Measurements from ENCODE around the gene TXNDC12.
A peak's percentile ranks its signal among the peaks of the same experiment; 100 is the strongest.

TXNDC12 gene

DNA sequence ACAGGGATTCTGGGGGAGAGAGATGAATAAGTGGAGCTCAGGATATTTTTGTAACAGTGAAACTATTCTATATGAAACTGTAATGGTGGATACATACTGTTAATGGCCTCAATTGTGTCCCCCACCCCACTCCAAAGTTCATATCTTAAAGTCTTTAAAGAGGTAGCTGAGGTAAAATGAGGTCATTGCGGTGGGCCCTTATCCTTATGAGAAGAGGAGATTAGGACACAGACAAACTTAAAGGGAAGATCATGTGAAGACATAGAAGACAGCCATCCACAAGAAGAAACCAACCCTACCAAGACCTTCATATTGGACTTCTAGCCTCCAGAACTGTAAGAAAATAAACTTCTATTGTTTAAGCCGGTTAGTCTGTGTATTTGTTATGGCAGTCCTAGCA is 9.8 kb downstream of the TXNDC12 start:
- DNase-seq (ENCODE audit: low read depth): no peak
- H3K4me3 ChIP-seq (ENCODE audit: low read length): no peak overlapping the region
- TF ChIP-seq, protein P1, sequence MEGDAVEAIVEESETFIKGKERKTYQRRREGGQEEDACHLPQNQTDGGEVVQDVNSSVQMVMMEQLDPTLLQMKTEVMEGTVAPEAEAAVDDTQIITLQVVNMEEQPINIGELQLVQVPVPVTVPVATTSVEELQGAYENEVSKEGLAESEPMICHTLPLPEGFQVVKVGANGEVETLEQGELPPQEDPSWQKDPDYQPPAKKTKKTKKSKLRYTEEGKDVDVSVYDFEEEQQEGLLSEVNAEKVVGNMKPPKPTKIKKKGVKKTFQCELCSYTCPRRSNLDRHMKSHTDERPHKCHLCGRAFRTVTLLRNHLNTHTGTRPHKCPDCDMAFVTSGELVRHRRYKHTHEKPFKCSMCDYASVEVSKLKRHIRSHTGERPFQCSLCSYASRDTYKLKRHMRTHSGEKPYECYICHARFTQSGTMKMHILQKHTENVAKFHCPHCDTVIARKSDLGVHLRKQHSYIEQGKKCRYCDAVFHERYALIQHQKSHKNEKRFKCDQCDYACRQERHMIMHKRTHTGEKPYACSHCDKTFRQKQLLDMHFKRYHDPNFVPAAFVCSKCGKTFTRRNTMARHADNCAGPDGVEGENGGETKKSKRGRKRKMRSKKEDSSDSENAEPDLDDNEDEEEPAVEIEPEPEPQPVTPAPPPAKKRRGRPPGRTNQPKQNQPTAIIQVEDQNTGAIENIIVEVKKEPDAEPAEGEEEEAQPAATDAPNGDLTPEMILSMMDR (conservative IDR thresholded peaks at IDR 0.05; ENCODE audit: low read length): no peak

DNA sequence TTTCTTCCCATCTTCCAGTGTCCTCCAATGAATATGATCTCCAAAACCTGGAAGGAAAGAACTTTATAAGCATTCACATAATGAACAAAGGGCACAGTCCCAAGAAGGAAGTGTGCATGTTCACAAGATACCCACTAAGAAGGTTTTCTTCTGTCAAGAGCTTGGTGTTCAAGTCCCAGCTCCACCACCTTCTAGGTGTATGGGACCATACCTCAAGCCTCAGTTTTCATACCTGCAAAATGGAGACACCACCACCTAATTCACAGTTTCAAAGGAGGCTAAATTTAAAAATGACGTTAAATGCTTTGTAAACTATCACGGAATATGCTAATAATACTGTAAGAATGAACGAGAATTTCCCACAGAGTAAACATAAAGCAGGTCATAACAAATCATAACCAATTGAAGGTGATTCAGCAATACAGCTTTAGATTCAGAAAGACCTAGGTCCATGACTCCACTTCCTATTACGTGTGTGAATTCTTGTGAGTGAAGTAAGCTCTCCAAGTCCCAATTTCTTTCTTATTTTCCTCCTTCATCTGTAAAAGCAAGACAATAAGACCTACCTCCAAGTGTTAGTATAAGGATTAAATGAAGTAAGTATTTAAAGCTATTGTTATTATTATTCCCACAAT is 13.3 kb downstream of the TXNDC12 start:
- TF ChIP-seq, protein P1 (conservative IDR thresholded peaks at IDR 0.05; ENCODE audit: low read length): no peak
- DNase-seq (ENCODE audit: low read depth): no peak
- H3K4me3 ChIP-seq (ENCODE audit: low read length): no peak overlapping the region

DNA sequence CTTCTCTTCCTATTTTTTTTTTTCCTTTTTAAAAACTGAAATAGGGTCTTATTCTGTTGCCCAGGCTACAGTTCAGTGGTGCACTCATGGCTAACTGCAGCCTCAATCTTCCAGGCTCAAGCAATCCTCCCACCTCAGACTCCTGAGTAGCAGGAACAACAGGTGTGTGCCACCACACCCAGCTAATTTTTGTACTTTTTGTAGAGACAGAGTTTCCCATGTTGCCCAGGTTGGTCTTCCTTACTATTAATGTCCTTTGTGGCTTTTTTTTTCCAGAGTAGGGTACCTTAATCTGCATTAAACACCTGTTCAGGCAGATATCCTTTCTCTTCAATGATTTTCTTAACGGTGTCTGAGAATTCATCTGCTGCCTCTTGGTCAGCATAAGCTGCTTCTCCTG is 17.1 kb downstream of the TXNDC12 start:
- no peak overlapping the region for H3K4me3 ChIP-seq (ENCODE audit: low read length)
- DNase-seq (ENCODE audit: low read depth): no peak
- TF ChIP-seq, protein P1 (conservative IDR thresholded peaks at IDR 0.05; ENCODE audit: low read length): no peak

DNA sequence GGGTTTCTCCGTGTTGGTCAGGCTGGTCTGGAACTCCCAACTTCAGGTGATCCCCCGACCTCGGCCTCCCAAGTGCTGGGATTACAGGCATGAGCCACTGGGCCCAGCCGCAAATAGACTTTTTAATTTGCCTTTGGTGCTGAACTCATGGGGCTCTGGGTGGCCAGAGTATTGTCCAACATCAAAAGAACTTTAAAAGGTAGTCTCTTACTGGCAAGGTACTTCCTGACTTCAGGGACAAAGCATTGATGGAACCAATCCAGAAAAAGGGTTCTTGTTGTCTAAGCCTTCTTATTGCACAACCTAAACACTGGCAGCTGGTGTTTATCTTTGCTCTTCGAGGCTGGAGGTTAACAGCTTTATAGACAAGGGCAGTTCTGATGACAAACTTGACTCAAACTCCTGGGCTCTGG is 17.6 kb downstream of the TXNDC12 start:
- H3K4me3 ChIP-seq (ENCODE audit: low read length): no peak overlapping the region
- DNase-seq (ENCODE audit: low read depth): peak; percentile 58
- TF ChIP-seq, protein P1 (conservative IDR thresholded peaks at IDR 0.05; ENCODE audit: low read length): no peak

DNA sequence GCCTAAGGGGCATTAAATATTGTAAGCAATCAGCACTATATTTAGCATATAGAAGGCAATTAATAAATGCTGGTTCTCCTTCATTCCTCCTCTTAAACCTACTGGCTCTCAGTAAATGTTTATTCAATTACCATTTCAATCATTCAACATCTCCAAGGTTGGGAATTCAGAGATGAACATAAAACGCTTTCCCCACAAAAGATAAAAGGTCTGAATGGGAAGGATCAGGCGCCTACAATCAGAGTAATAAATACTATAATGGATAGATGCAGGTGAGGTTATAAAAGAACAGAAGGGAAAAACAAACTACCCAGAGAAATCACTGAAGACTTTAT is 21.0 kb downstream of the TXNDC12 start:
- DNase-seq (ENCODE audit: low read depth): no peak
- H3K4me3 ChIP-seq (ENCODE audit: low read length): peak overlapping the region; percentile 91
- TF ChIP-seq, protein P1 (conservative IDR thresholded peaks at IDR 0.05; ENCODE audit: low read length): no peak

DNA sequence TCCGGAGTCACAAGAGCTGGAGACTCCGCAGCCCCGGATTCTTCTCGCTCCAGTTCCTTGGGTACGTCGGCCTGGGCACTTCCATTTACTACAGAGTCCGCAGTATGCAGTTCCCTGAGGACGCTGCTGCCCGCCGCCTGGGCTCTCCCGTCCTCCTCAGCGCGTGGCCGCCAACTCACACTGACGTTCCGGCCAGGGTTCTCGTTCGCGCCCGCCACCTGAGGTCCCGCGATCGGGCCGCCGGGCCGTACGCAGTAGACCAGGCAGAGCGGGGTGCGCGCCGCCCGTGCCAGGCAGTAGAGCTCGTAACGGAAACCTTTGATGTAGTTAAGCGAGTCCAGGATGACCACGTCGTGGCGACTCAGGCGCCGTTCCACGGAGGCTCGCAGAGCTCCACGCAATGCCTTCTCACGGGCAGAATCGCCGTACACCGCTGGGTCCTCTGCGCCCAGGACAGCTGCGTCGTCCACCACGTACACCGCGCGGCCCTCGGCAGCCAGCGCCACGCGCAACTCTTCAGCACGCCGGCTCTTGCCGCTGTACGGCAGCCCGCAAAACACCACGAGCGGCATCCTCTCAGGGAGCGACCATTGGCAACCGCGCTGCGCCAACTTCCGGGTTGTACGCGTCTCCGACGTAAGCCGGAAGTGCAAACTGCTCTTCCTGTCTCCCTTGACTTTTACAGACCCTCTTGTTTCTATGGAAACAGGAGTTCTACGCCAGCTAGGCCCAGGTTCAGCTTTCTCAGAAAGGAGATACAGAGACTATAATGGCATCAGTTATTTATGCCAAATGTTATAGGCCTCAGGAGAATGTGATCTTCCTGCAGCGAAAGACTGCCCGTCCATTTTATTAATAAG is 21.6 kb downstream of the TXNDC12 start, which contains the start of gene KTI12:
TSS of gene KTI12 (minus strand) at position 621 of the 860 bp plus-strand sequence. CDS start at position 572, 49 bp downstream.
- peak; percentile 90 for DNase-seq (ENCODE audit: low read depth)
- H3K4me3 ChIP-seq (ENCODE audit: low read length): peak within 1 kb of the TSS; percentile 91
- TF ChIP-seq, protein P1 (conservative IDR thresholded peaks at IDR 0.05; ENCODE audit: low read length): no peak

DNA sequence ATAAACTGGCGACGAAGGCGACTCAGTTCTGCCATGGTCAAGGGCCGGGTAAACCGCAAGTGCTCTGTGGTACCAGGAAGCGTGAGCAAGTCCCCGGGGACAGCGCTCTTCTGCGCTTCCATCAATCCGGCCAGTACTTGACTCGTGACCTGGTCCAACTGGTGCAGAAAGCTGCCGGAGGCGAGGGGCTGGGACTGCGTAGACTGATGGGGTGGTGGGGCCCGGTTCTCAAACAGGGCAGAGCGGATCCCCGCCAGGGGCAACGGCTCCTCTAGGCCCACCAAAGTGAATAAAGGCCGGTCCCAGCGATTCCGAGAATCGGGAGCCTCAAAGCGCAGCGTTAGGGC is 22.2 kb downstream of the TXNDC12 start:
- TF ChIP-seq, protein P1 (conservative IDR thresholded peaks at IDR 0.05; ENCODE audit: low read length): no peak
- peak; percentile 69 for DNase-seq (ENCODE audit: low read depth)

More for the DNA sequence above, 22.2 kb downstream of the TXNDC12 start:
- H3K4me3 ChIP-seq (ENCODE audit: low read length): peak overlapping the region; percentile 91
